H54 (cell line): ENCODE measurements around the gene E2F4.

ENCODE experiments used
- DNase-seq: peaks from one replicate; pipeline ENCODE4 v3.0.0; 2011; ENCODE audit warnings: low spot score, mixed read lengths; ENCODE audit not compliant: insufficient read length
- FAIRE-seq: peaks from 3 replicates; lab custom pipeline; 2011; peaks lifted over from hg19 to GRCh38; lab: Jason Lieb, UNC
- POLR2A ChIP-seq: IDR thresholded peaks from 2 replicates; pipeline ENCODE4 v1.6.1; 2011; ENCODE audit warnings: low read depth, mild to moderate bottlenecking, low read length

Gene E2F4

GRCh38 chr16:67163999-67164558 is 27.9 kb upstream of the E2F4 start:
- no peak for DNase-seq
- no peak for TF ChIP-seq POLR2A
- no peak for FAIRE-seq

GRCh38 chr16:67164599-67165061 is 27.3 kb upstream of the E2F4 start, which contains the start of gene HSF4:
Gene HSF4 (plus strand): TSS chr16:67164745. CDS start chr16:67164812, 67 bp downstream.
- FAIRE-seq (no peak), DNase-seq (no peak)
- TF ChIP-seq POLR2A, result no peak

- no peak for TF ChIP-seq POLR2A
- no peak for FAIRE-seq
- no peak for DNase-seq
Observed at GRCh38 chr16:67165121-67166078, 26.6 kb upstream of the E2F4 start.

GRCh38 chr16:67166110-67166547 is 25.8 kb upstream of the E2F4 start:
- FAIRE-seq (no peak), DNase-seq (no peak)
- no peak for TF ChIP-seq POLR2A

GRCh38 chr16:67166598-67167168 is 25.3 kb upstream of the E2F4 start:
- DNase-seq (no peak), FAIRE-seq (no peak)
- TF ChIP-seq POLR2A, result no peak

- FAIRE-seq (no peak), DNase-seq (no peak)
- no peak for TF ChIP-seq POLR2A
Observed at GRCh38 chr16:67167588-67167987, 24.4 kb upstream of the E2F4 start.

- no peak for TF ChIP-seq POLR2A
- no peak for DNase-seq
- FAIRE-seq, result no peak
Observed at GRCh38 chr16:67169011-67169451, 22.9 kb upstream of the E2F4 start.

GRCh38 chr16:67169642-67170167 is 22.2 kb upstream of the E2F4 start:
- TF ChIP-seq POLR2A, result no peak
- DNase-seq (no peak), FAIRE-seq (no peak)

- FAIRE-seq (no peak), DNase-seq (peak; percentile 90)
Observed at GRCh38 chr16:67170168-67170948, 21.6 kb upstream of the E2F4 start, which contains the start of gene NOL3. Gene NOL3 (plus strand): TSS chr16:67170538.

GRCh38 chr16:67170949-67171649 is 20.9 kb upstream of the E2F4 start:
- FAIRE-seq, result no peak

More at GRCh38 chr16:67170168-67170948, 21.6 kb upstream of the E2F4 start, which contains the start of gene NOL3:
- TF ChIP-seq POLR2A, result peak; percentile 79

GRCh38 chr16:67173323-67173722 is 18.6 kb upstream of the E2F4 start:
- TF ChIP-seq POLR2A, result no peak
- FAIRE-seq, result no peak
- no peak for DNase-seq

More at GRCh38 chr16:67170949-67171649, 20.9 kb upstream of the E2F4 start:
- DNase-seq, result no peak
- TF ChIP-seq POLR2A, result 0 out of 2 replicates have a peak, but pooled peaks have one; percentile 12

GRCh38 chr16:67173808-67174705 is 17.9 kb upstream of the E2F4 start:
- DNase-seq (peak; percentile 97), FAIRE-seq (no peak)
- peak; percentile 72 for TF ChIP-seq POLR2A
